Activated CD4-positive, alpha-beta T cell treated with anti-CD3 and anti-CD28 coated beads, Interleukin-10, Interleukin-2, amounts not matched to agents 100 ng/mL and 50 ng/mL, durations not matched to agents 16 hours and 8 hours (primary cell): ENCODE data around the gene PTGES2.
"Not testable (repeated sequence)": the region's sequence is repeated elsewhere in the genome, so short reads cannot be mapped to it uniquely, and the experiment has no call there.

Source experiments
- DNase-seq: peaks from one replicate; pipeline ENCODE4 v3.0.0-alpha.2; 2020

The PTGES2 gene

GRCh38 chr9:128085943-128086342 lies 41.6 kb downstream of the PTGES2 start:
- DNase-seq = no peak

GRCh38 chr9:128084746-128085145 lies 42.8 kb downstream of the PTGES2 start:
- no peak for DNase-seq

- DNase-seq = no peak
Measured at GRCh38 chr9:128082151-128082550, 45.4 kb downstream of the PTGES2 start.

GRCh38 chr9:128081056-128081455 lies 46.5 kb downstream of the PTGES2 start:
- DNase-seq = no peak

- no peak for DNase-seq
Measured at GRCh38 chr9:128080206-128080605, 47.3 kb downstream of the PTGES2 start.

GRCh38 chr9:128078504-128079434 lies 48.8 kb downstream of the PTGES2 start:
- DNase-seq = no peak

- DNase-seq = no peak
Measured at GRCh38 chr9:128077847-128078503, 49.6 kb downstream of the PTGES2 start.

GRCh38 chr9:128073253-128073886 lies 54.2 kb downstream of the PTGES2 start:
- no peak for DNase-seq

- DNase-seq = peak; percentile 45
Measured at GRCh38 chr9:128072144-128073021, 55.1 kb downstream of the PTGES2 start.

- not testable (repeated sequence) for DNase-seq
Measured at GRCh38 chr9:128071475-128071874, 56.1 kb downstream of the PTGES2 start.

GRCh38 chr9:128070874-128071273 lies 56.7 kb downstream of the PTGES2 start:
- no peak for DNase-seq
